ENCODE data around the gene LCE2B. TPM values are rescaled to one million over a fixed set of nuclear protein-coding genes. Genes with fewer than 3 reads are reported as not detected.
"Not testable (repeated sequence)": the region's sequence is repeated elsewhere in the genome, so short reads cannot be mapped to it uniquely, and the experiment has no call there.

The LCE2B gene
- total RNA-seq (not detected in 2 replicates), polyA plus RNA-seq (not detected in 2 replicates), polyA minus RNA-seq (not detected in 2 replicates), Bru-seq, nascent RNA (not detected), BruChase-seq, experiment 1, labeled RNA remaining after a 6-hour chase (not detected), BruChase-seq, experiment 2, labeled RNA remaining after a 2-hour chase (not detected)
- polyA plus RNA-seq (2011; cell fraction: cytosol; rRNA removed), result not detected in 2 replicates
- polyA plus RNA-seq (2011; cell fraction: nucleus; rRNA removed), result not detected in 2 replicates
- polyA plus RNA-seq (2012), result not detected in 2 replicates
- polyA minus RNA-seq (2011; cell fraction: cytosol; rRNA and poly(A)+ RNA removed), result not detected
- not detected in 2 replicates for polyA minus RNA-seq (2011; cell fraction: nucleus; rRNA and poly(A)+ RNA removed)
- long read RNA-seq, result 0 reads

GRCh38 chr1:152685823-152686222, at the start of gene LCE2B:
Gene LCE2B (plus strand): TSS chr1:152686123. CDS start chr1:152686844, 721 bp downstream.
- H3K9me3 ChIP-seq (replicated peaks; ENCODE audit: control insufficient read depth, insufficient read depth, low read length); H4K20me1 ChIP-seq (replicated peaks; ENCODE audit: control insufficient read depth, extremely low read depth, insufficient read depth, low read length); FAIRE-seq; H3K36me3 ChIP-seq (ENCODE audit: control insufficient read depth in 2 of 2, extremely low read depth in 1 of 2, insufficient read depth in 2 of 2, low read length in 2 of 2); H3K27me3 ChIP-seq (ENCODE audit: control insufficient read depth in 2 of 2, insufficient read depth in 2 of 2, low read length in 2 of 2); H3K4me2 ChIP-seq (ENCODE audit: insufficient read depth, low read length); intact Hi-C loops (cut with micrococcal nuclease); dilution Hi-C loops (cut with MboI; ENCODE audit: extremely low pct_ligation_motif_present, low sequenced_read_pairs); H3K4me3 ChIP-seq (replicated peaks in 1 of 3; ENCODE audit: insufficient read depth in 1 of 3, low read depth in 1 of 3, low read length in 3 of 3); DNase-seq (ENCODE audit: low read depth, low spot score); H3K79me2 ChIP-seq (ENCODE audit: control insufficient read depth, insufficient read depth, low read length); BruUV-seq (replicated peaks); H2AFZ ChIP-seq (ENCODE audit: low read depth, low read length); POLR2A ChIA-PET; H3K9me1 ChIP-seq (replicated peaks; ENCODE audit: control insufficient read depth, extremely low read depth, insufficient read depth, low read length); H3K9ac ChIP-seq (replicated peaks; ENCODE audit: extremely low read depth, insufficient read depth, low read length); H3K4me1 ChIP-seq (ENCODE audit: control insufficient read depth, extremely low read depth, insufficient read depth, low read length); H3K27ac ChIP-seq (ENCODE audit: insufficient read depth, low read depth, low read length); CTCF ChIA-PET: not testable (repeated sequence)

GRCh38 chr1:152640351-152640750, 45.6 kb upstream of the LCE2B start:
- FAIRE-seq (no peak), DNase-seq (ENCODE audit: low read depth, low spot score) (no peak)
- Histone ChIP-seq H3K4me2 (ENCODE audit: insufficient read depth, low read length) (no peak overlapping the region), H3K27me3 (ENCODE audit: control insufficient read depth in 2 of 2, insufficient read depth in 2 of 2, low read length in 2 of 2) (no peaks in the 10 kb centered on the region), H3K79me2 (ENCODE audit: control insufficient read depth, insufficient read depth, low read length) (no peaks in the 10 kb centered on the region), H3K4me3 (replicated peaks in 1 of 3; ENCODE audit: insufficient read depth in 1 of 3, low read depth in 1 of 3, low read length in 3 of 3) (no peak overlapping the region), H3K9me3 (replicated peaks; ENCODE audit: control insufficient read depth, insufficient read depth, low read length) (no peaks in the 10 kb centered on the region), H3K9me1 (replicated peaks; ENCODE audit: control insufficient read depth, extremely low read depth, insufficient read depth, low read length) (no peaks in the 10 kb centered on the region), H2AFZ (ENCODE audit: low read depth, low read length) (no peak overlapping the region), H4K20me1 (replicated peaks; ENCODE audit: control insufficient read depth, extremely low read depth, insufficient read depth, low read length) (no peaks in the 10 kb centered on the region), H3K4me1 (ENCODE audit: control insufficient read depth, extremely low read depth, insufficient read depth, low read length) (no peaks in the 10 kb centered on the region), H3K36me3 (ENCODE audit: control insufficient read depth in 2 of 2, extremely low read depth in 1 of 2, insufficient read depth in 2 of 2, low read length in 2 of 2) (no peaks in the 10 kb centered on the region), H3K27ac (ENCODE audit: insufficient read depth, low read depth, low read length) (no peak overlapping the region), H3K9ac (replicated peaks; ENCODE audit: extremely low read depth, insufficient read depth, low read length) (no peak overlapping the region)
- intact Hi-C loops (cut with micrococcal nuclease), result no loop called here
- ChIA-PET POLR2A (no interaction called here), CTCF (interaction anchor here (1.2 kb wide), 1 partner anchor 13 kb away, joined by 3 read pairs; no protein-coding TSS in a partner anchor)
- no TSS peak for BruUV-seq (replicated peaks)
- no peak for TF ChIP-seq JUN (IDR thresholded peaks at IDR 0.05; ENCODE audit: borderline replicate concordance, insufficient read depth, insufficient read length, low read depth)
- TF ChIP-seq, protein P1, sequence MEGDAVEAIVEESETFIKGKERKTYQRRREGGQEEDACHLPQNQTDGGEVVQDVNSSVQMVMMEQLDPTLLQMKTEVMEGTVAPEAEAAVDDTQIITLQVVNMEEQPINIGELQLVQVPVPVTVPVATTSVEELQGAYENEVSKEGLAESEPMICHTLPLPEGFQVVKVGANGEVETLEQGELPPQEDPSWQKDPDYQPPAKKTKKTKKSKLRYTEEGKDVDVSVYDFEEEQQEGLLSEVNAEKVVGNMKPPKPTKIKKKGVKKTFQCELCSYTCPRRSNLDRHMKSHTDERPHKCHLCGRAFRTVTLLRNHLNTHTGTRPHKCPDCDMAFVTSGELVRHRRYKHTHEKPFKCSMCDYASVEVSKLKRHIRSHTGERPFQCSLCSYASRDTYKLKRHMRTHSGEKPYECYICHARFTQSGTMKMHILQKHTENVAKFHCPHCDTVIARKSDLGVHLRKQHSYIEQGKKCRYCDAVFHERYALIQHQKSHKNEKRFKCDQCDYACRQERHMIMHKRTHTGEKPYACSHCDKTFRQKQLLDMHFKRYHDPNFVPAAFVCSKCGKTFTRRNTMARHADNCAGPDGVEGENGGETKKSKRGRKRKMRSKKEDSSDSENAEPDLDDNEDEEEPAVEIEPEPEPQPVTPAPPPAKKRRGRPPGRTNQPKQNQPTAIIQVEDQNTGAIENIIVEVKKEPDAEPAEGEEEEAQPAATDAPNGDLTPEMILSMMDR (IDR thresholded peaks at IDR 0.05; ENCODE audit: extremely low read depth in 1 of 2, insufficient read depth in 1 of 2, low read depth in 1 of 2, low read length in 2 of 2), result no peak
- TF ChIP-seq POLR2AphosphoS5 (IDR thresholded peaks at IDR 0.05; ENCODE audit: insufficient read depth, low read depth, low read length), result no peak
- TF ChIP-seq MYC (IDR thresholded peaks at IDR 0.05; ENCODE audit: low read depth, low read length), result no peak
- TF ChIP-seq, protein P2, sequence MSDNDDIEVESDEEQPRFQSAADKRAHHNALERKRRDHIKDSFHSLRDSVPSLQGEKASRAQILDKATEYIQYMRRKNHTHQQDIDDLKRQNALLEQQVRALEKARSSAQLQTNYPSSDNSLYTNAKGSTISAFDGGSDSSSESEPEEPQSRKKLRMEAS (IDR thresholded peaks at IDR 0.05; ENCODE audit: insufficient read depth, insufficient read length), result no peak
- no peak for TF ChIP-seq EZH2 (IDR thresholded peaks at IDR 0.05; ENCODE audit: borderline replicate concordance, low read depth, low read length, severe bottlenecking)
- TF ChIP-seq POLR2A (IDR thresholded peaks at IDR 0.05; ENCODE audit: low read depth, low read length), result no peak
- TF ChIP-seq GATA2 (IDR thresholded peaks at IDR 0.05; ENCODE audit: insufficient read depth, insufficient read length, low read depth, low read length), result no peak
- TF ChIP-seq FOS (IDR thresholded peaks at IDR 0.05; ENCODE audit: borderline replicate concordance, insufficient read depth, low read length), result no peak
- dilution Hi-C loops (cut with MboI; ENCODE audit: extremely low pct_ligation_motif_present, low sequenced_read_pairs), result no loop called here

All from endothelial cell of umbilical vein (primary cell).